GM12878 (cell line): Measurements from ENCODE around the gene EFCAB7. TPM values are rescaled to one million over a fixed set of nuclear protein-coding genes. Genes with fewer than 3 reads are reported as not detected.

Source experiments
- ATAC-seq: fragments of 200-7000 bp; cut with Tn5 transposase; 3 replicates; pipeline ENCODE4 v1.9.1; 2020; ENCODE audit warnings: mild to moderate bottlenecking, moderate library complexity
- Bru-seq: library from RNA; stranded (reverse); fragments of 400-500 nt; gene quantifications from one replicate; lab custom pipeline; 2021; lab: Mats Ljungman, UMichigan
- BruChase-seq, 2 experiments: library from RNA; stranded (reverse); fragments of 400-500 nt; gene quantifications; one replicate each; lab custom pipeline; 2021; lab: Mats Ljungman, UMichigan
- BruUV-seq: library from RNA; stranded (reverse); fragments of 400-500 nt; replicated peaks from 2 replicates; lab custom pipeline; 2021; lab: Mats Ljungman, UMichigan
- CTCF ChIA-PET: fragments of 300-600 bp; sonication (Branson Sonifier 250); formaldehyde crosslinking; extraction: SDS; loops from one replicate; lab custom pipeline; 2021; ENCODE audit warnings: inconsistent platforms; lab: Yijun Ruan, JAX
- POLR2A ChIA-PET: fragments of 350-600 bp; formaldehyde crosslinking; extraction: SDS; loops from one replicate; lab custom pipeline; 2021; ENCODE audit warnings: inconsistent platforms; lab: Charles Lee
- RAD21 ChIA-PET: fragments of 300-600 bp; sonication (Branson Sonifier 250); formaldehyde crosslinking; loops from one replicate; lab custom pipeline; 2023; ENCODE audit warnings: antibody characterized with exemption; ENCODE audit not compliant: unreplicated experiment; lab: Charles Lee
- SMC1A ChIA-PET: fragments of 300-600 bp; sonication (Branson Sonifier 250); formaldehyde crosslinking; loops from one replicate; lab custom pipeline; 2023; ENCODE audit not compliant: unreplicated experiment, uncharacterized antibody; lab: Charles Lee
- DNase-seq: peaks from one replicate; pipeline ENCODE4 v3.0.0-alpha.2; 2011; ENCODE audit warnings: low read depth, low spot score
- FAIRE-seq: peaks from 3 replicates; lab custom pipeline; 2011; peaks lifted over from hg19 to GRCh38; lab: Jason Lieb, UNC
- H2AFZ ChIP-seq: 2 replicates; pipeline ENCODE4 v1.6.0; 2011; ENCODE audit warnings: low read depth, low read length, control low read depth; ENCODE audit not compliant: control insufficient read depth
- H3K27ac ChIP-seq: 2 replicates; pipeline ENCODE4 v1.5.1; 2011; ENCODE audit warnings: control low read depth; ENCODE audit not compliant: control insufficient read depth, insufficient read depth
- H3K27me3 ChIP-seq, 2 experiments: replicated peaks in 1 of 2; 2 replicates each; pipeline versions ENCODE4 v1.6.0 to v1.6.1; 2011; ENCODE audit warnings: low read length in 1 of 2; ENCODE audit not compliant: control insufficient read depth in 2 of 2, insufficient read depth in 2 of 2
- H3K36me3 ChIP-seq, 2 experiments: 2 replicates each; pipeline ENCODE4 v1.5.1; 2011; ENCODE audit warnings: low read length in 1 of 2; ENCODE audit not compliant: control insufficient read depth in 2 of 2, insufficient read depth in 2 of 2
- H3K4me1 ChIP-seq: 2 replicates; pipeline ENCODE4 v1.6.1; 2011; ENCODE audit warnings: mild to moderate bottlenecking, low read length, moderate library complexity, mixed read lengths; ENCODE audit not compliant: control insufficient read depth, insufficient read depth
- H3K4me2 ChIP-seq: 2 replicates; pipeline ENCODE4 v1.6.0; 2011; ENCODE audit warnings: control low read depth; ENCODE audit not compliant: control insufficient read depth, insufficient read depth
- H3K4me3 ChIP-seq: fragments of 200-600 bp; sonication (generic); 2 replicates; pipeline ENCODE4 v1.5.1; 2016
- H3K79me2 ChIP-seq: 2 replicates; pipeline ENCODE4 v1.6.0; 2011; ENCODE audit warnings: low read length; ENCODE audit not compliant: control insufficient read depth, insufficient read depth
- H3K9ac ChIP-seq: 2 replicates; pipeline ENCODE4 v1.8.0; 2011; ENCODE audit warnings: low read length, control low read depth, mixed read lengths; ENCODE audit not compliant: control insufficient read depth, insufficient read depth
- H3K9me3 ChIP-seq: replicated peaks from 3 replicates; pipeline ENCODE4 v1.5.1; 2011; ENCODE audit warnings: mild to moderate bottlenecking, low read length; ENCODE audit not compliant: control insufficient read depth, insufficient read depth
- H4K20me1 ChIP-seq: 2 replicates; pipeline ENCODE4 v1.6.0; 2011; ENCODE audit not compliant: control insufficient read depth, insufficient read depth
- BRCA1 ChIP-seq: IDR thresholded peaks from 2 replicates; pipeline ENCODE4 v1.6.1; 2011; ENCODE audit warnings: low read depth, low read length, improper control_type of control experiment
- IRF3 ChIP-seq: fragments of 450-650 bp; IDR thresholded peaks from 2 replicates; pipeline ENCODE4 v1.6.1; 2014; ENCODE audit warnings: mild to moderate bottlenecking
- MTA2 ChIP-seq: fragments of 450-650 bp; IDR thresholded peaks from 2 replicates; pipeline ENCODE4 v1.6.1; 2016; ENCODE audit warnings: low read depth, mild to moderate bottlenecking, moderate library complexity
- NFYA ChIP-seq: IDR thresholded peaks from 2 replicates; pipeline ENCODE4 v1.6.1; 2011; ENCODE audit warnings: low read depth, mild to moderate bottlenecking, low read length, improper control_type of control experiment, borderline replicate concordance
- RBBP5 ChIP-seq: fragments of 200-600 bp; sonication (generic); conservative IDR thresholded peaks from 2 replicates; pipeline ENCODE4 v1.6.1; 2016
- STAT3 ChIP-seq: IDR thresholded peaks from 2 replicates; pipeline ENCODE4 v1.6.1; 2011; ENCODE audit warnings: low read depth, low read length, improper control_type of control experiment
- YBX1 ChIP-seq: fragments of 450-650 bp; IDR thresholded peaks from 2 replicates; pipeline ENCODE4 v1.6.1; 2016; ENCODE audit warnings: antibody characterized with exemption
- ZSCAN29 ChIP-seq: fragments of 450-650 bp; IDR thresholded peaks from 2 replicates; pipeline ENCODE4 v1.6.1; 2017; ENCODE audit warnings: mild to moderate bottlenecking, moderate library complexity
- WGBS: methylation state at CpG from one replicate; pipeline ENCODE4 v1.1.6; 2016; ENCODE audit warnings: low lambda C conversion rate; ENCODE audit not compliant: insufficient replicate concordance, insufficient coverage; ENCODE audit errors: missing lambda C conversion rate; 5-methylcytosine and 5-hydroxymethylcytosine counted together
- in situ Hi-C: fragments of 300-500 bp; cut with MboI; formaldehyde crosslinking; loops from 9 replicates; pipeline ENCODE4 v1.14.3; 2018; ENCODE audit warnings: mixed read lengths
- intact Hi-C: fragments of 100-400 bp; cut with micrococcal nuclease; formaldehyde crosslinking; loops from one replicate; pipeline ENCODE4 v1.14.2; 2022; ENCODE audit not compliant: unreplicated experiment
- long read RNA-seq, 2 experiments: library from polyadenylated mRNA; unstranded; transcript quantifications; one replicate each; pipeline ENCODE4 v2.0.0, GENCODE V29; 2019 to 2020
- polyA minus RNA-seq, 3 experiments: library from RNA; depleted of rRNA, polyadenylated mRNA; stranded (reverse); fragments of >200 nt; gene quantifications; 2 replicates each; pipeline ENCODE4 v1.2.3, GENCODE V29; 2011
- polyA plus RNA-seq, 11 experiments: library from polyadenylated mRNA; depleted of rRNA in 4 of 11; unstranded in 6 of 11; stranded (reverse) in 5 of 11; fragments of >200 nt; fragmentation: Nextera tagmentation in 4 of 11; fragmentation: Illumina TruSeq in 1 of 11; extraction: Ambion mirVana in 4 of 11; extraction: Trizol in 1 of 11; gene quantifications; 1 replicate in 1 of 11; 2 replicates in 10 of 11; pipeline versions ENCODE4 v1.2.1 to v1.2.3, GENCODE V29; 2011 to 2016; ENCODE audit warnings: inconsistent platforms in 2 of 11, missing spikeins in 2 of 11, low read depth in 1 of 11
- total RNA-seq, 4 experiments: library from RNA; depleted of rRNA in 3 of 4; stranded (reverse); fragments of >200 nt in 3 of 4; fragmentation: Illumina TruSeq in 1 of 4; extraction: Trizol in 1 of 4; gene quantifications; 2 replicates each; pipeline versions ENCODE4 v1.2.1 to v1.2.3, GENCODE V29; 2013 to 2021
- TF ChIP-seq, protein P1 (sequence below): fragments of 150-350 bp; IDR thresholded peaks from 2 replicates; pipeline ENCODE4 v1.6.1; 2016; ENCODE audit warnings: low read depth, low read length
- TF ChIP-seq, protein P2 (sequence below): IDR thresholded peaks from 2 replicates; pipeline ENCODE4 v1.6.1; 2011; ENCODE audit warnings: low read depth, mild to moderate bottlenecking, low read length, moderate library complexity, borderline replicate concordance; ENCODE audit errors: extremely low read depth

The EFCAB7 gene, protein sequence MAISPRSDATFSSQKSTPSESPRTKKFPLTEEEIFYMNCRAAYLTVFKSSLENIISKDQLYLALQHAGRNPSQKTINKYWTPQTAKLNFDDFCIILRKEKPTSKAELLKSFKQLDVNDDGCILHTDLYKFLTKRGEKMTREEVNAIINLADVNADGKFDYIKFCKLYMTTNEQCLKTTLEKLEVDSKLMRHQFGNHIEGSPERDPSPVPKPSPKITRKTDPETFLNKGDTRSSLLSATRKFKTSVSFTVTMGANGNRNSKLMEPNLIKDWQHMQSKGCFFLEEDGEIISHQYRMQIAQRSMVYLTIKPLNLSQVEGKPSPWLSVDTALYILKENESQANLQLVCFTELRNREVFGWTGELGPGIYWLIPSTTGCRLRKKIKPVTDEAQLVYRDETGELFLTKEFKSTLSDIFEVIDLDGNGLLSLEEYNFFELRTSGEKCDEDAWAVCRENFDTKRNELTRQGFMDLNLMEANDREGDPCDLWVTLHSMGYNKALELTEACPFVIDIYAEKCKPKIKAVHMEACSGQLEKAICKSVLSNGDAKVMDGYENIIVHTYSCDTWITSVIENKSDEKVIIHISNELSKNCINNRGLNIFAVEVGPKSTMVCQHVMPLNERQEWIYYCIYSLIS
- total RNA-seq (2013; cell fraction: nucleolus; rRNA removed): 27.9 and 32.2 TPM in 2 replicates
- total RNA-seq (2014; rRNA removed): 5.4 and 7.0 TPM in 2 replicates
- 8.1 and 9.2 TPM in 2 replicates for total RNA-seq (2014; rRNA removed; fragmentation: Illumina TruSeq; extraction: Trizol)
- total RNA-seq (2021): 3.7 and 5.7 TPM in 2 replicates
- polyA plus RNA-seq (2011; ENCODE audit: low read depth): 2.6 TPM
- polyA plus RNA-seq (2011; rRNA removed): 5.2 and 9.7 TPM in 2 replicates
- 1.2 and 2.1 TPM in 2 replicates for polyA plus RNA-seq (2011; cell fraction: cytosol; rRNA removed)
- polyA plus RNA-seq (2011; cell fraction: nucleus; rRNA removed): 4.7 and 5.6 TPM in 2 replicates
- 4.0 and 5.3 TPM in 2 replicates for polyA plus RNA-seq (2012)
- 9.8 and 10.5 TPM in 2 replicates for polyA plus RNA-seq (2014; fragmentation: Illumina TruSeq; extraction: Trizol)
- 1 to 10 TPM; 5.1 to 5.7 TPM for polyA plus RNA-seq (2014; fragmentation: Nextera tagmentation; extraction: Ambion mirVana)
- 3.6 and 4.4 TPM in 2 replicates for polyA plus RNA-seq (2014; rRNA removed)
- polyA plus RNA-seq (2016; fragmentation: Nextera tagmentation; extraction: Ambion mirVana): 1 to 10 TPM; 7.2 to 7.5 TPM
- polyA minus RNA-seq (2011; rRNA and poly(A)+ RNA removed): 2.4 and 2.9 TPM in 2 replicates
- polyA minus RNA-seq (2011; cell fraction: cytosol; rRNA and poly(A)+ RNA removed): 2.7 and 4.7 TPM in 2 replicates
- polyA minus RNA-seq (2011; cell fraction: nucleus; rRNA and poly(A)+ RNA removed): 3.9 and 4.5 TPM in 2 replicates
- Bru-seq, nascent RNA: percentile 61 among the genes with signal in this experiment
- percentile 55 among the genes with signal in this experiment for BruChase-seq, experiment 1, labeled RNA remaining after a 6-hour chase
- BruChase-seq, experiment 2, labeled RNA remaining after a 2-hour chase: percentile 58 among the genes with signal in this experiment
- long read RNA-seq, experiment 1, partial matches to known transcripts: 1 of 5 reads
- long read RNA-seq, experiment 1, other reads (novel, unspliced or antisense): 2 of 5 reads
- long read RNA-seq, experiment 2, transcript EFCAB7-201 (14 exons, 2,313 nt): major isoform, 50 of 73 reads
- long read RNA-seq, experiment 2, partial matches to known transcripts: 7 of 73 reads
- long read RNA-seq, experiment 2, other reads (novel, unspliced or antisense): 16 of 73 reads

GRCh38 chr1:63522891-63523728 lies at the start of gene EFCAB7, which contains the start of gene ITGB3BP:
Gene EFCAB7, plus strand, starts transcription at chr1:63523525. Its CDS starts 2,048 bp downstream, at chr1:63525573.
Gene ITGB3BP, minus strand, starts transcription at chr1:63523225. Its CDS starts 92 bp downstream, at chr1:63523133.
- DNase-seq (peak; percentile 77), ATAC-seq (peak; percentile 89), FAIRE-seq (peak; percentile 86)
- POLR2A ChIA-PET: interaction anchor here (0.8 to 0.9 kb wide), 2 partner anchors 11 to 16 kb away, joined by 3 read pairs; no protein-coding TSS in a partner anchor
- H3K4me1 ChIP-seq: peaks cover 6% of the 10 kb centered on the region
- intact Hi-C loops (no loop called here), in situ Hi-C loops (no loop called here)
- H3K9ac ChIP-seq: peak within 1 kb of the TSS; percentile 88
- H2AFZ ChIP-seq: peak within 1 kb of the TSS; percentile 100
- peak within 1 kb of the TSS; percentile 82 for H3K4me2 ChIP-seq
- CTCF ChIA-PET: interaction anchor here (0.6 to 2.2 kb wide), 10 partner anchors 9 to 692 kb away, joined by 3 to 11 read pairs (median 3); partner anchors contain the start of gene ALG6
- H3K79me2 ChIP-seq: peaks cover 33% of the 10 kb centered on the region
- H4K20me1 ChIP-seq: no peaks in the 10 kb centered on the region
- under 1% methylated on average over 50 of the region's 50 CpGs for WGBS
- SMC1A ChIA-PET: interaction anchor here (0.6 to 2.9 kb wide), 3 partner anchors 15 to 717 kb away, joined by 3 to 14 read pairs (median 3); no protein-coding TSS in a partner anchor
- no peaks in the 10 kb centered on the region for H3K9me3 ChIP-seq
- RAD21 ChIA-PET: no interaction called here
- peak within 1 kb of the TSS; percentile 83 for H3K4me3 ChIP-seq
- no peaks in the 10 kb centered on the region for H3K27me3 ChIP-seq
- H3K27ac ChIP-seq: peak within 1 kb of the TSS; percentile 97
- no peaks in the 10 kb centered on the region for H3K36me3 ChIP-seq
- no TSS peak for BruUV-seq
- TF ChIP-seq RBBP5 (peak; percentile 38; the same call in 1 of the 2 replicates), BRCA1 (no peak), STAT3 (no peak), ZSCAN29 (peak; percentile 87), NFYA (no peak), IRF3 (no peak), YBX1 (no peak), MTA2 (peak; percentile 61; the same call in 1 of the 2 replicates)
- TF ChIP-seq, protein P1, sequence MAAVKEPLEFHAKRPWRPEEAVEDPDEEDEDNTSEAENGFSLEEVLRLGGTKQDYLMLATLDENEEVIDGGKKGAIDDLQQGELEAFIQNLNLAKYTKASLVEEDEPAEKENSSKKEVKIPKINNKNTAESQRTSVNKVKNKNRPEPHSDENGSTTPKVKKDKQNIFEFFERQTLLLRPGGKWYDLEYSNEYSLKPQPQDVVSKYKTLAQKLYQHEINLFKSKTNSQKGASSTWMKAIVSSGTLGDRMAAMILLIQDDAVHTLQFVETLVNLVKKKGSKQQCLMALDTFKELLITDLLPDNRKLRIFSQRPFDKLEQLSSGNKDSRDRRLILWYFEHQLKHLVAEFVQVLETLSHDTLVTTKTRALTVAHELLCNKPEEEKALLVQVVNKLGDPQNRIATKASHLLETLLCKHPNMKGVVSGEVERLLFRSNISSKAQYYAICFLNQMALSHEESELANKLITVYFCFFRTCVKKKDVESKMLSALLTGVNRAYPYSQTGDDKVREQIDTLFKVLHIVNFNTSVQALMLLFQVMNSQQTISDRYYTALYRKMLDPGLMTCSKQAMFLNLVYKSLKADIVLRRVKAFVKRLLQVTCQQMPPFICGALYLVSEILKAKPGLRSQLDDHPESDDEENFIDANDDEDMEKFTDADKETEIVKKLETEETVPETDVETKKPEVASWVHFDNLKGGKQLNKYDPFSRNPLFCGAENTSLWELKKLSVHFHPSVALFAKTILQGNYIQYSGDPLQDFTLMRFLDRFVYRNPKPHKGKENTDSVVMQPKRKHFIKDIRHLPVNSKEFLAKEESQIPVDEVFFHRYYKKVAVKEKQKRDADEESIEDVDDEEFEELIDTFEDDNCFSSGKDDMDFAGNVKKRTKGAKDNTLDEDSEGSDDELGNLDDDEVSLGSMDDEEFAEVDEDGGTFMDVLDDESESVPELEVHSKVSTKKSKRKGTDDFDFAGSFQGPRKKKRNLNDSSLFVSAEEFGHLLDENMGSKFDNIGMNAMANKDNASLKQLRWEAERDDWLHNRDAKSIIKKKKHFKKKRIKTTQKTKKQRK: no peak
- TF ChIP-seq, protein P2, sequence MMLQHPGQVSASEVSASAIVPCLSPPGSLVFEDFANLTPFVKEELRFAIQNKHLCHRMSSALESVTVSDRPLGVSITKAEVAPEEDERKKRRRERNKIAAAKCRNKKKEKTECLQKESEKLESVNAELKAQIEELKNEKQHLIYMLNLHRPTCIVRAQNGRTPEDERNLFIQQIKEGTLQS: no peak
